Measurements from ENCODE around the gene CACNA1H. TPM values are rescaled to one million over a fixed set of nuclear protein-coding genes. Genes with fewer than 3 reads are reported as not detected.

CACNA1H gene
- total and polyA plus RNA-seq, 2 of the 4 experiments (the other 2 are of a cell fraction) = 1.6 to 5.8 TPM

DNA sequence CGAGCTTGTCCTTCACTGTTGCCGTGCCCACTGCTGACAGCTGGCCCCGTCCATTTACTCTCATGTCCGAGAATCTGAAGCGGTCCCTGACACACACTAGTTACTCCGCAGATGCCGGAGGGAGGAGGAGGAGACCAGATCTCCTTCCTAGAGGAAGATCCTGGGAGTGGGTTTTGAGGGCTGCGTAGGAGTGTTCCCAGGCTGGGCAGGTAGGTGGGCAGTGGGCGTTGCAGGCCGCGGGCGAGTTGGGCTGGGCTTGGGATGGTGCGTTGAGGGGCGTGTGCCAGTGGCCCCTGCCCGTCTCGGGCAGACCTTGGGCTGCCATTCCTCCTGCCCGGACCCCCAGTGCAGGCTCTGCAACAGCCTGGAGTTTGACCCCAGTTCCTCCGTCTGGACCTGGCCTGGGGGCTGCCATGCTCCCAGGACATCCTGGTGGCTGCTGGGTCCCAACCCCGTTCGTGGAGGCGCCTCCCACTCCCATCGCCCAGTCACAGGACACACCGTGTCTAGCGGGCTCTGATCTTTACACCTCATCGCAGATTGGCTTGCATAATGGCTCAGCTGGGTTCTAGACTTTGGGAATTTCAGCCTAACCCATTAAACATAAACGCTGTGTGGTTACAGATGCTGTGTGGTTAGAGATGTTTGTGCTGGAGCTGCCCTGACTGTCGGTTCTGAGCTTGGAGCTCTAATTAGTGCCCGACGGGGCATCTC, 22.8 kb downstream of the CACNA1H start:
- peaks cover 10% of the 10 kb centered on the region for H3K4me1 ChIP-seq (ENCODE audit: control insufficient read depth, insufficient read depth, low read length)
- H3K27me3 ChIP-seq (ENCODE audit: control insufficient read depth, insufficient read depth, low read length) = no peaks in the 10 kb centered on the region
- ChIA-PET POLR2A (ENCODE audit: unreplicated experiment) (no interaction called here), CTCF (no interaction called here)
- no peak overlapping the region for H3K14ac ChIP-seq (replicated peaks; ENCODE audit: low read depth, low read length)
- H4K5ac ChIP-seq (ENCODE audit: low read depth, low read length) = no peak overlapping the region
- no peak overlapping the region for H2BK120ac ChIP-seq (ENCODE audit: low read depth, low read length)
- H2AK9ac ChIP-seq (replicated peaks; ENCODE audit: low read depth, low read length, poor library complexity) = peak overlapping the region; percentile 23
- H4K91ac ChIP-seq (ENCODE audit: insufficient read depth, low read depth, low read length) = 0 out of 2 replicates have a peak overlapping the region, but pooled peaks have one; percentile 24
- 83% methylated on average over 10 of the region's 29 CpGs; no CpG with 5 or more reads in 1 of the 2 experiments for WGBS, 2 experiments (ENCODE audit: extremely low coverage in 2 of 2, insufficient read length in 1 of 2)
- H2BK20ac ChIP-seq (ENCODE audit: low read depth, low read length) = no peak overlapping the region
- peak overlapping the region; percentile 11 for H2AFZ ChIP-seq (replicated peaks; ENCODE audit: low read length, poor library complexity)
- H3K79me1 ChIP-seq (ENCODE audit: low read depth in 1 of 2, low read length in 2 of 2) = no peaks in the 10 kb centered on the region
- no peak overlapping the region for H3K4me2 ChIP-seq (ENCODE audit: low read depth, low read length)
- no peak overlapping the region for H3K4me3 ChIP-seq (ENCODE audit: insufficient read depth, low read depth, low read length)
- intact Hi-C loops (cut with micrococcal nuclease) = no loop called here
- no peak overlapping the region; the same call in 1 of the 2 replicates for H3K4ac ChIP-seq (ENCODE audit: low read depth, low read length)
- no peak overlapping the region for H4K8ac ChIP-seq (ENCODE audit: low read depth in 2 of 2, low read length in 2 of 2)
- H2BK5ac ChIP-seq (ENCODE audit: low read depth, low read length, poor library complexity, severe bottlenecking) = no peak overlapping the region
- no TSS peak for BruUV-seq (replicated peaks)
- H4K20me1 ChIP-seq (ENCODE audit: insufficient read depth, low read length) = no peaks in the 10 kb centered on the region; the same call in 1 of the 2 replicates
- no peak overlapping the region for H3K18ac ChIP-seq (ENCODE audit: low read depth, low read length)
- DNase-seq (peak; percentile 52), ATAC-seq (ENCODE audit: low read depth) (peak; percentile 38)
- H2AK5ac ChIP-seq (ENCODE audit: low read depth, low read length) = peak overlapping the region; percentile 43
- dilution Hi-C loops (cut with HindIII; ENCODE audit: low sequenced_read_pairs, unreplicated experiment) = no loop called here
- H3K36me3 ChIP-seq (ENCODE audit: control insufficient read depth, insufficient read depth, low read length) = no peaks in the 10 kb centered on the region
- H3K56ac ChIP-seq (ENCODE audit: extremely low read depth, insufficient read depth, low read length) = no peak overlapping the region
- no peak overlapping the region for H3K9ac ChIP-seq (ENCODE audit: low read depth, low read length)
- no peaks in the 10 kb centered on the region for H3K9me3 ChIP-seq (ENCODE audit: control insufficient read depth, insufficient read depth, low read length)
- TF ChIP-seq CEBPB (IDR thresholded peaks at IDR 0.05; ENCODE audit: low read depth, low read length) = peak; percentile 36; the same call in 1 of the 2 replicates
- no peak for TF ChIP-seq FOS (IDR thresholded peaks at IDR 0.05; ENCODE audit: low read depth, low read length)
- no peak overlapping the region for H3K23ac ChIP-seq (ENCODE audit: low read depth, low read length)
- H2BK15ac ChIP-seq (ENCODE audit: low read depth, low read length) = no peak overlapping the region
- 0 out of 2 replicates have a peak, but pooled peaks cover 3% of the 10 kb centered on the region for H3K9me1 ChIP-seq (ENCODE audit: insufficient read depth, low read length)
- in situ Hi-C loops (cut with MboI; ENCODE audit: low sequenced_read_pairs) = no loop called here
- H3K27ac ChIP-seq (ENCODE audit: insufficient read depth, low read length) = no peak overlapping the region
